RWPE2 (cell line): ENCODE data around the gene PRDX2.

Experiments
- ATAC-seq: fragments of 200-7000 bp; cut with Tn5 transposase; 3 replicates; pipeline ENCODE4 v1.9.1; 2021; ENCODE audit warnings: low read depth
- DNase-seq: peaks from one replicate; pipeline ENCODE4 v3.0.0-alpha.2; 2020; ENCODE audit warnings: low spot score
- H3K27ac ChIP-seq: fragments of 450-650 bp; 2 replicates; pipeline ENCODE4 v1.5.1; 2017; ENCODE audit warnings: mild to moderate bottlenecking; ENCODE audit not compliant: poor library complexity, severe bottlenecking
- H3K27me3 ChIP-seq: fragments of 250-450 bp; sonication (Bioruptor Pico); 2 replicates; pipeline ENCODE4 v1.5.1; 2021; ENCODE audit warnings: mild to moderate bottlenecking, moderate library complexity; ENCODE audit not compliant: insufficient read depth, poor library complexity, severe bottlenecking
- H3K36me3 ChIP-seq: fragments of 250-450 bp; sonication (Bioruptor Pico); 2 replicates; pipeline ENCODE4 v1.5.1; 2020; ENCODE audit warnings: low read depth, mild to moderate bottlenecking, moderate library complexity
- H3K4me1 ChIP-seq: fragments of 250-450 bp; sonication (Bioruptor Pico); 2 replicates; pipeline ENCODE4 v1.5.1; 2021; ENCODE audit warnings: mild to moderate bottlenecking, moderate library complexity; ENCODE audit not compliant: insufficient read depth, poor library complexity, severe bottlenecking
- H3K4me3 ChIP-seq: fragments of 250-450 bp; sonication (Bioruptor Pico); 2 replicates; pipeline ENCODE4 v1.5.1; 2021; ENCODE audit warnings: mild to moderate bottlenecking, moderate library complexity; ENCODE audit not compliant: severe bottlenecking
- H3K9me3 ChIP-seq: fragments of 250-450 bp; sonication (Bioruptor Pico); 2 replicates; pipeline ENCODE4 v1.5.1; 2021; ENCODE audit warnings: mild to moderate bottlenecking, moderate library complexity; ENCODE audit not compliant: severe bottlenecking
- CTCF ChIP-seq: fragments of 450-650 bp; IDR thresholded peaks from one replicate; pipeline ENCODE4 v1.5.1; 2017; ENCODE audit warnings: mild to moderate bottlenecking, moderate library complexity; ENCODE audit not compliant: poor library complexity, severe bottlenecking

Gene PRDX2

GRCh38 chr19:12796146-12797071, 5.2 kb downstream of the PRDX2 start:
- TF ChIP-seq CTCF: peak; percentile 96
- no peak overlapping the region for H3K4me3 ChIP-seq
- no peaks in the 10 kb centered on the region for H3K27me3 ChIP-seq
- H3K36me3 ChIP-seq: peaks cover 36% of the 10 kb centered on the region
- DNase-seq (no peak), ATAC-seq (peak; percentile 41)
- H3K4me1 ChIP-seq: peaks cover 11% of the 10 kb centered on the region
- H3K9me3 ChIP-seq: no peaks in the 10 kb centered on the region
- peak overlapping the region; percentile 99 for H3K27ac ChIP-seq

GRCh38 chr19:12794971-12795381, 6.6 kb downstream of the PRDX2 start:
- no peak for DNase-seq
- no peaks in the 10 kb centered on the region for H3K27me3 ChIP-seq
- peak overlapping the region; percentile 99 for H3K27ac ChIP-seq
- peaks cover 28% of the 10 kb centered on the region for H3K36me3 ChIP-seq
- H3K4me3 ChIP-seq: no peak overlapping the region
- H3K4me1 ChIP-seq: peaks cover 18% of the 10 kb centered on the region
- no peak for ATAC-seq
- no peaks in the 10 kb centered on the region for H3K9me3 ChIP-seq
- TF ChIP-seq CTCF: no peak

GRCh38 chr19:12794196-12794941, 7.2 kb downstream of the PRDX2 start:
- H3K27me3 ChIP-seq: no peaks in the 10 kb centered on the region
- peaks cover 22% of the 10 kb centered on the region for H3K36me3 ChIP-seq
- no peaks in the 10 kb centered on the region for H3K9me3 ChIP-seq
- H3K4me3 ChIP-seq: peak overlapping the region; percentile 81
- peak overlapping the region; percentile 99 for H3K27ac ChIP-seq
- ATAC-seq (no peak), DNase-seq (no peak)
- peaks cover 18% of the 10 kb centered on the region for H3K4me1 ChIP-seq
- TF ChIP-seq CTCF: peak; percentile 11

- H3K27ac ChIP-seq: peak overlapping the region; percentile 99
- peak; percentile 90 for DNase-seq
- H3K9me3 ChIP-seq: no peaks in the 10 kb centered on the region
- ATAC-seq: peak; percentile 26
- TF ChIP-seq CTCF: no peak
- H3K4me3 ChIP-seq: peak overlapping the region; percentile 81
- H3K4me1 ChIP-seq: peaks cover 26% of the 10 kb centered on the region
- no peaks in the 10 kb centered on the region for H3K27me3 ChIP-seq
- H3K36me3 ChIP-seq: peaks cover 16% of the 10 kb centered on the region
Observed at GRCh38 chr19:12793290-12794195, 8.1 kb downstream of the PRDX2 start.
